Activated CD8-positive, alpha-beta T cell treated with anti-CD3 and anti-CD28 coated beads for 36 hours (primary cell): ENCODE measurements around the gene FAM184B. TPM values are rescaled to one million over a fixed set of nuclear protein-coding genes. Genes with fewer than 3 reads are reported as not detected.

ENCODE experiments used
- ATAC-seq: fragments of 200-7000 bp; cut with Tn5 transposase; one replicate; pipeline ENCODE4 v1.10.0; 2021; ENCODE audit warnings: mild to moderate bottlenecking, moderate library complexity
- CTCF ChIA-PET: fragments of 350-600 bp; sonication (Branson Sonifier 250); formaldehyde crosslinking; loops from one replicate; lab custom pipeline; 2021; ENCODE audit warnings: antibody characterized with exemption; lab: Charles Lee
- POLR2A ChIA-PET: fragments of 350-600 bp; sonication (Branson Sonifier 250); formaldehyde crosslinking; loops from one replicate; lab custom pipeline; 2021; ENCODE audit warnings: antibody characterized with exemption; lab: Charles Lee
- DNase-seq: peaks from one replicate; pipeline ENCODE4 v3.0.0-alpha.2; 2020
- H3K27ac Mint-ChIP-seq: one replicate; pipeline ENCODE4 v1.8.0; 2021; ENCODE audit warnings: mild to moderate bottlenecking, mixed read lengths
- H3K27me3 Mint-ChIP-seq: one replicate; pipeline ENCODE4 v1.8.0; 2021; ENCODE audit warnings: mixed read lengths
- H3K36me3 Mint-ChIP-seq: one replicate; pipeline ENCODE4 v1.8.0; 2021; ENCODE audit warnings: low read depth, mixed read lengths
- H3K4me1 Mint-ChIP-seq: one replicate; pipeline ENCODE4 v1.8.0; 2021; ENCODE audit warnings: low read depth, mixed read lengths
- H3K4me3 Mint-ChIP-seq: one replicate; pipeline ENCODE4 v1.8.0; 2021; ENCODE audit warnings: mild to moderate bottlenecking, moderate library complexity, mixed read lengths
- H3K9me3 Mint-ChIP-seq: one replicate; pipeline ENCODE4 v1.8.0; 2021; ENCODE audit warnings: mixed read lengths
- CTCF ChIP-seq: fragments of 200-600 bp; IDR thresholded peaks from one replicate; pipeline ENCODE4 v1.8.0; 2022; ENCODE audit warnings: antibody characterized with exemption, mild to moderate bottlenecking
- intact Hi-C: fragments of 100-400 bp; cut with micrococcal nuclease; formaldehyde crosslinking; loops from one replicate; pipeline ENCODE4 v1.10.0; 2022
- total RNA-seq, 2 experiments: library from RNA; stranded (reverse); gene quantifications; one replicate each; pipeline ENCODE4 v1.2.3, GENCODE V29; 2021

Gene FAM184B
- total RNA-seq, 2 experiments from 2014 or later: 0.05 TPM; not detected in 1

- Mint-ChIP-seq H3K27ac (peak overlapping the region; percentile 50), H3K4me3 (peak overlapping the region; percentile 56)
These were observed 165.1 kb downstream of the FAM184B start for GRCh38 chr4:17616283-17616682.

GRCh38 chr4:17614416-17615299 lies 166.8 kb downstream of the FAM184B start, which contains the start of gene MED28:
MED28 (plus strand) TSS chr4:17614641; CDS start chr4:17614655, 14 bp downstream.
- H3K36me3 Mint-ChIP-seq: peaks cover 26% of the 10 kb centered on the region
- intact Hi-C loops: loop anchor here (1.0 kb wide), 1 partner anchor 36 kb away; no protein-coding TSS in a partner anchor

More at GRCh38 chr4:17616283-17616682, 165.1 kb downstream of the FAM184B start:
- Mint-ChIP-seq H3K36me3 (peaks cover 31% of the 10 kb centered on the region), H3K27me3 (peaks cover 1% of the 10 kb centered on the region), H3K9me3 (no peaks in the 10 kb centered on the region), H3K4me1 (peaks cover 35% of the 10 kb centered on the region)
- intact Hi-C loops: no loop called here
- DNase-seq (no peak), ATAC-seq (no peak)
- ChIA-PET POLR2A (interaction anchor here (0.6 to 3.7 kb wide), 5 partner anchors 11 to 39 kb away, joined by 3 to 13 read pairs (median 3); partner anchors contain the start of gene LAP3), CTCF (interaction anchor here (1.6 kb wide), 1 partner anchor 11 kb away, joined by 4 read pairs; no protein-coding TSS in a partner anchor)
- no peak for TF ChIP-seq CTCF

GRCh38 chr4:17613761-17614415 lies 167.5 kb downstream of the FAM184B start:
- Mint-ChIP-seq H3K27ac (peak overlapping the region; percentile 98), H3K9me3 (no peaks in the 10 kb centered on the region), H3K36me3 (peaks cover 20% of the 10 kb centered on the region), H3K4me3 (peak overlapping the region; percentile 100), H3K27me3 (peaks cover 1% of the 10 kb centered on the region), H3K4me1 (peaks cover 28% of the 10 kb centered on the region)
- ATAC-seq: peak; percentile 63
- intact Hi-C loops: loop anchor here (1.0 kb wide), 1 partner anchor 36 kb away; no protein-coding TSS in a partner anchor
- CTCF ChIA-PET: interaction anchor here (0.7 to 1.9 kb wide), 5 partner anchors 22 to 195 kb away, joined by 3 to 5 read pairs (median 3); no protein-coding TSS in a partner anchor
- POLR2A ChIA-PET: interaction anchor here (0.8 to 3.7 kb wide), 10 partner anchors 9 to 196 kb away, joined by 3 to 24 read pairs (median 4); partner anchors contain the start of genes DCAF16 and NCAPG
- TF ChIP-seq CTCF: no peak
- DNase-seq: peak; percentile 12

More at GRCh38 chr4:17614416-17615299, 166.8 kb downstream of the FAM184B start, which contains the start of gene MED28:
- Mint-ChIP-seq H3K27me3 (peaks cover 1% of the 10 kb centered on the region), H3K27ac (peak within 1 kb of the TSS; percentile 98), H3K4me1 (peaks cover 35% of the 10 kb centered on the region), H3K4me3 (peak within 1 kb of the TSS; percentile 100), H3K9me3 (no peaks in the 10 kb centered on the region)
- POLR2A ChIA-PET: interaction anchor here (0.7 to 3.7 kb wide), 14 partner anchors 9 to 196 kb away, joined by 3 to 24 read pairs (median 4); partner anchors contain the start of genes DCAF16 and NCAPG
- CTCF ChIA-PET: interaction anchor here (0.9 to 1.9 kb wide), 5 partner anchors 10 to 195 kb away, joined by 3 to 5 read pairs (median 4); no protein-coding TSS in a partner anchor
- DNase-seq (peak; percentile 99), ATAC-seq (peak; percentile 87)
- TF ChIP-seq CTCF: no peak

- Mint-ChIP-seq H3K27ac (no peak overlapping the region), H3K36me3 (peaks cover 21% of the 10 kb centered on the region), H3K27me3 (no peaks in the 10 kb centered on the region), H3K4me1 (no peaks in the 10 kb centered on the region), H3K4me3 (no peak overlapping the region), H3K9me3 (no peaks in the 10 kb centered on the region)
- intact Hi-C loops: no loop called here
- ChIA-PET CTCF (interaction anchor here (1.4 to 1.7 kb wide), 2 partner anchors 10 to 56 kb away, joined by 4 to 7 read pairs; no protein-coding TSS in a partner anchor), POLR2A (interaction anchor here (1.2 kb wide), 1 partner anchor 9 kb away, joined by 3 read pairs; the partner anchor contains the start of gene MED28)
- ATAC-seq: no peak
- TF ChIP-seq CTCF: no peak
- no peak for DNase-seq
These were observed 176.2 kb downstream of the FAM184B start for GRCh38 chr4:17605236-17605635.
